Neural cell (in vitro differentiated cells): ENCODE results near the gene UBALD1. TPM values are rescaled to one million over a fixed set of nuclear protein-coding genes. Genes with fewer than 3 reads are reported as not detected.

ENCODE experiments used
- H2AFZ ChIP-seq: fragments of 200-600, 300-800 bp; sonication (generic), shearing (Covaris generic); 2 replicates; pipeline ENCODE4 v1.6.0; 2014; ENCODE audit warnings: low read depth, mild to moderate bottlenecking, antibody characterized with exemption, low read length, moderate library complexity
- H3F3A ChIP-seq: fragments of 200-600 bp; shearing (Covaris generic); 2 replicates; pipeline ENCODE4 v1.6.1; 2016; ENCODE audit warnings: mild to moderate bottlenecking, moderate library complexity, mixed read lengths, antibody characterized with exemption, low read length; ENCODE audit not compliant: insufficient read depth, poor library complexity, severe bottlenecking
- H3K27ac ChIP-seq: fragments of 200-600, 300-800 bp; sonication (generic), shearing (Covaris generic); 2 replicates; pipeline ENCODE4 v1.5.1; 2014; ENCODE audit warnings: mild to moderate bottlenecking, low read length, moderate library complexity
- H3K27me3 ChIP-seq: fragments of 300-800, 200-600 bp; sonication (generic), shearing (Covaris generic); 2 replicates; pipeline ENCODE4 v1.6.0; 2014; ENCODE audit warnings: mild to moderate bottlenecking, low read depth, low read length, moderate library complexity; ENCODE audit not compliant: insufficient read depth
- H3K36me3 ChIP-seq: fragments of 300-800, 200-600 bp; sonication (generic), shearing (Covaris generic); 2 replicates; pipeline ENCODE4 v1.5.1; 2014; ENCODE audit warnings: mild to moderate bottlenecking, antibody characterized with exemption, low read length, moderate library complexity; ENCODE audit not compliant: insufficient read depth
- H3K4me2 ChIP-seq: fragments of 300-800, 200-600 bp; sonication (generic), shearing (Covaris generic); 2 replicates; pipeline ENCODE4 v1.6.0; 2014; ENCODE audit warnings: mild to moderate bottlenecking, low read length
- H3K4me3 ChIP-seq: fragments of 300-800, 200-600 bp; sonication (generic), shearing (Covaris generic); 2 replicates; pipeline ENCODE4 v1.5.1; 2014; ENCODE audit warnings: mild to moderate bottlenecking, low read length, moderate library complexity
- H3K79me2 ChIP-seq: fragments of 200-600 bp; shearing (Covaris generic); replicated peaks from 2 replicates; pipeline ENCODE4 v1.6.0; 2014; ENCODE audit warnings: mild to moderate bottlenecking, low read length, moderate library complexity; ENCODE audit not compliant: insufficient read depth
- H3K9ac ChIP-seq: fragments of 300-800, 200-600 bp; sonication (generic), shearing (Covaris generic); 2 replicates; pipeline ENCODE4 v1.6.1; 2016; ENCODE audit warnings: mild to moderate bottlenecking, low read length, mixed read lengths
- H3K9me2 ChIP-seq: fragments of 200-600 bp; shearing (Covaris generic); 2 replicates; pipeline ENCODE4 v1.6.1; 2016; ENCODE audit warnings: mild to moderate bottlenecking, low read length, mixed read lengths; ENCODE audit not compliant: insufficient read depth
- H3K9me3 ChIP-seq: fragments of 200-600, 300-800 bp; sonication (generic), shearing (Covaris generic); 2 replicates; pipeline ENCODE4 v1.6.1; 2016; ENCODE audit warnings: mild to moderate bottlenecking, mixed run types, low read length, moderate library complexity, mixed read lengths
- H4K20me1 ChIP-seq: fragments of 200-600 bp; shearing (Covaris generic); 2 replicates; pipeline ENCODE4 v1.6.1; 2016; ENCODE audit warnings: mild to moderate bottlenecking, mixed run types; ENCODE audit not compliant: insufficient read depth
- CTCF ChIP-seq: fragments of 450-650 bp; IDR thresholded peaks from 2 replicates; pipeline ENCODE4 v1.5.1; 2014; ENCODE audit warnings: antibody characterized with exemption, mild to moderate bottlenecking, moderate library complexity; ENCODE audit not compliant: poor library complexity, severe bottlenecking
- EP300 ChIP-seq: fragments of 450-650 bp; conservative IDR thresholded peaks from 2 replicates; pipeline ENCODE4 v1.6.1; 2014; ENCODE audit warnings: antibody characterized with exemption, mild to moderate bottlenecking, moderate library complexity; ENCODE audit not compliant: poor library complexity, severe bottlenecking
- EZH2 ChIP-seq: fragments of 200-600, 300-800 bp; shearing (Covaris generic), sonication (generic); IDR thresholded peaks from 2 replicates; pipeline ENCODE4 v1.6.1; 2014; ENCODE audit warnings: antibody characterized with exemption, low read length, borderline replicate concordance, mild to moderate bottlenecking; ENCODE audit not compliant: insufficient read depth, poor library complexity, severe bottlenecking
- MXI1 ChIP-seq: fragments of 450-650 bp; conservative IDR thresholded peaks from 2 replicates; pipeline ENCODE4 v1.6.1; 2014; ENCODE audit warnings: antibody characterized with exemption, mild to moderate bottlenecking; ENCODE audit not compliant: poor library complexity, severe bottlenecking
- POLR2AphosphoS5 ChIP-seq: IDR thresholded peaks from 2 replicates; pipeline ENCODE4 v1.6.1; 2012
- RAD21 ChIP-seq: fragments of 450-650 bp; conservative IDR thresholded peaks from 2 replicates; pipeline ENCODE4 v1.6.1; 2014; ENCODE audit warnings: antibody characterized with exemption, mild to moderate bottlenecking, moderate library complexity
- REST ChIP-seq: IDR thresholded peaks from 2 replicates; pipeline ENCODE4 v1.6.1; 2012; ENCODE audit warnings: borderline replicate concordance
- SMC3 ChIP-seq: fragments of 450-650 bp; conservative IDR thresholded peaks from 2 replicates; pipeline ENCODE4 v1.6.1; 2014; ENCODE audit warnings: antibody characterized with exemption, mild to moderate bottlenecking, moderate library complexity; ENCODE audit not compliant: poor library complexity
- TAF1 ChIP-seq: IDR thresholded peaks from 2 replicates; pipeline ENCODE4 v1.6.1; 2012; ENCODE audit warnings: low read depth
- polyA plus RNA-seq: library from polyadenylated mRNA; depleted of rRNA; stranded (reverse); fragments of >200 nt; gene quantifications from 2 replicates; pipeline ENCODE4 v1.2.3, GENCODE V29; 2014

The UBALD1 gene
- polyA plus RNA-seq, 1 donor from 2014 or later = 3.3 TPM

GRCh38 chr16:4660454-4661007 lies 45.8 kb upstream of the UBALD1 start:
- Histone ChIP-seq H3K79me2 (no peaks in the 10 kb centered on the region), H3K4me3 (peak overlapping the region; percentile 15), H3K36me3 (no peaks in the 10 kb centered on the region), H3K27me3 (no peaks in the 10 kb centered on the region), H3K9ac (peak overlapping the region; percentile 48), H4K20me1 (no peaks in the 10 kb centered on the region), H3K4me2 (no peak overlapping the region), H3F3A (no peaks in the 10 kb centered on the region), H2AFZ (no peak overlapping the region), H3K9me2 (no peaks in the 10 kb centered on the region), H3K27ac (peak overlapping the region; percentile 55), H3K9me3 (no peaks in the 10 kb centered on the region)
- TF ChIP-seq MXI1 (peak; percentile 21), EP300 (no peak)

DNA sequence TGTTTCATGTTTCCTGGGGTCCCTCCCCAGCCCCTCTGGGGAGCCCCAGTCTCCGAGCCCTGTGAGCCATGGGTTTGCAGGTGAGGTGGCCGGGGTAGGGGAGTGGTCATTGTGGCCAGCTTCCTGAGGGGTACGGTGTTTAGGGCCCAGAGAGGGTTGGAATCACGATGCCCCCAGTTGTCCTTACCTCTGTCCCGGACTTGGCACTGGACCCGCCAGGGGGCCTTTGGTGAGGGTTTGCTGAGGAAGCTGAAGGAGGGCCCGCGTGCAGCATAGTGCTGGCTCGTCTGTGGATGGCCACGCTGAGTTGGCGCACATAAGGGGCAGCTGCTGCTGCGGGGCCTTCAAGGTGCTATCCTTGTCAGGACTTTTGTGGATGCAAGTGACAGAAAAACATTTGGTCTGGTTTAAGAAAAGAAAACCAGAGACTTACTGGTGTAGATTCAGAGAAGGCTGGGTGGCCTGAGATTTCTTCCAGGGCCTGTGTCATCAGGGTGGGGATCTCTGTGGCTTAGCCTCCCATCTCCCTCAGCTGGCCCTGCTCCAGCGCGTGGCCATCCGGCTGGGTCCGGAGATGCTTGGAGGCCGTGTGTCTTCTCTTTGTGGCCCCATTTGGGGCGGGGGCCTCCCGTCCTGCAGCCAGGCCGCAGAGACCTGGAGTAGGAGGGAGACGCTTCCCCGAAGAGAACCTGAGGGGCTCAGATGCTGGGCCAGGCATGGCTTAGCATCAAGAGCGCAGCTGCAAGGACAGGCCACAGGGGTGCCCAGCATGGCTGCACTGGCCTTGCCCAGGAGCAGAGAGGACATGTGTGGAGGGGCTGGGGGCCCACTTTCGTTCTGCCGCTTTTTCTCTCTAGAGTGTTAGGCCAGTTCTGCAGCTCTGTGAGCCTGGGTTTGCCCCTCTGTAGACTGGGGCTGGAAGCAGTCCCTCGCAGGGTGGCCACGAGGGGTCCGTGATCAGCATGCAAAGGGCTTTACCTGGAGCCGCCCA lies 45.0 kb upstream of the UBALD1 start:
- Histone ChIP-seq H3F3A (no peaks in the 10 kb centered on the region), H3K9me3 (no peaks in the 10 kb centered on the region), H3K4me3 (no peak overlapping the region), H3K27ac (peak overlapping the region; percentile 55), H3K36me3 (no peaks in the 10 kb centered on the region), H3K79me2 (no peaks in the 10 kb centered on the region), H4K20me1 (no peaks in the 10 kb centered on the region), H3K4me2 (no peak overlapping the region), H3K9me2 (no peaks in the 10 kb centered on the region), H2AFZ (no peak overlapping the region), H3K27me3 (no peaks in the 10 kb centered on the region), H3K9ac (peak overlapping the region; percentile 48)
- no peak for TF ChIP-seq POLR2AphosphoS5
- TF ChIP-seq MXI1 = no peak
- no peak for TF ChIP-seq TAF1
- no peak for TF ChIP-seq RAD21
- TF ChIP-seq REST = no peak
- TF ChIP-seq EZH2 = no peak
- TF ChIP-seq EP300 = no peak
- no peak for TF ChIP-seq SMC3
- no peak for TF ChIP-seq CTCF
